ENCODE data around the gene GNAZ.

DNA sequence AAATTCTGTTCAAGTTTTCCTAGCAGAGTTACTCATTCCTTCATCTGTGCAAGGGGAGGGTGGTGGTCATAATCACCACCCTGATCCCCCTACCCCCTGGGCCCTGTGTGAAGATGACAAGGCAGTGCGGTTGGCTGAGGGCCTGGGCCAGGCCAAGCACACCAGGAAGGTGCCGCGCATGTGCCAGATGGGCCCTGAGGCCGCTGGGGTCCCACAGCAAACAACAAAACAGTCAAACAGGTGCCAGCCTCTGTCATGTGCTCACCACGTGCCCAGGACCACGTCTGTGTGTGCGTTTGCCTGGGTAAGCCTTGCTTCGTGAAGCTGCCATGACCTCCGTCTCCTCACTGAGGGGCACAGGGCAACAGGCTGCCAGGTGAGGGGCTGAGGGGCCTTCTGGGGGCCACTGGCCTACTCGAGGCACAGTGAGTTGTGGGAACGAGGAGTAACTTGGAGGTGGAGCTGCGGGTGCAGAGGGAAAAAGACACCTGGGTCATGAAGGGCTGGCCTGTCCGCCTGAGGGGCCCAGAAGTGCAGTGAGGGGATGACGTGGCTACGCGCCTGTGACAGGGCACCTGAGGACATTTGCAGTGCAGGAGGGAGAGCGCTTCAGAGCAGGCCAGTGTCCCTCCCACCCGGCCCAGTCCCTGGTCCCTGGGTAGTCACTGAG lies 45.6 kb downstream of the GNAZ start:
- TF ChIP-seq EP300 (conservative IDR thresholded peaks at IDR 0.05; ENCODE audit: poor library complexity, severe bottlenecking) (no peak), RAD21 (conservative IDR thresholded peaks at IDR 0.05) (no peak), EZH2 (IDR thresholded peaks at IDR 0.05; ENCODE audit: borderline replicate concordance, insufficient read depth, low read length, poor library complexity, severe bottlenecking) (no peak)
- TF ChIP-seq, protein P1, sequence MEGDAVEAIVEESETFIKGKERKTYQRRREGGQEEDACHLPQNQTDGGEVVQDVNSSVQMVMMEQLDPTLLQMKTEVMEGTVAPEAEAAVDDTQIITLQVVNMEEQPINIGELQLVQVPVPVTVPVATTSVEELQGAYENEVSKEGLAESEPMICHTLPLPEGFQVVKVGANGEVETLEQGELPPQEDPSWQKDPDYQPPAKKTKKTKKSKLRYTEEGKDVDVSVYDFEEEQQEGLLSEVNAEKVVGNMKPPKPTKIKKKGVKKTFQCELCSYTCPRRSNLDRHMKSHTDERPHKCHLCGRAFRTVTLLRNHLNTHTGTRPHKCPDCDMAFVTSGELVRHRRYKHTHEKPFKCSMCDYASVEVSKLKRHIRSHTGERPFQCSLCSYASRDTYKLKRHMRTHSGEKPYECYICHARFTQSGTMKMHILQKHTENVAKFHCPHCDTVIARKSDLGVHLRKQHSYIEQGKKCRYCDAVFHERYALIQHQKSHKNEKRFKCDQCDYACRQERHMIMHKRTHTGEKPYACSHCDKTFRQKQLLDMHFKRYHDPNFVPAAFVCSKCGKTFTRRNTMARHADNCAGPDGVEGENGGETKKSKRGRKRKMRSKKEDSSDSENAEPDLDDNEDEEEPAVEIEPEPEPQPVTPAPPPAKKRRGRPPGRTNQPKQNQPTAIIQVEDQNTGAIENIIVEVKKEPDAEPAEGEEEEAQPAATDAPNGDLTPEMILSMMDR (IDR thresholded peaks at IDR 0.05; ENCODE audit: poor library complexity, severe bottlenecking): no peak
